Measurements from ENCODE around the gene TMEM179. TPM values are rescaled to one million over a fixed set of nuclear protein-coding genes. Genes with fewer than 3 reads are reported as not detected.
A peak's percentile ranks its signal among the peaks of the same experiment; 100 is the strongest.

TMEM179 gene
- total RNA-seq, 1 donor from 2014 or later, result not detected

DNA sequence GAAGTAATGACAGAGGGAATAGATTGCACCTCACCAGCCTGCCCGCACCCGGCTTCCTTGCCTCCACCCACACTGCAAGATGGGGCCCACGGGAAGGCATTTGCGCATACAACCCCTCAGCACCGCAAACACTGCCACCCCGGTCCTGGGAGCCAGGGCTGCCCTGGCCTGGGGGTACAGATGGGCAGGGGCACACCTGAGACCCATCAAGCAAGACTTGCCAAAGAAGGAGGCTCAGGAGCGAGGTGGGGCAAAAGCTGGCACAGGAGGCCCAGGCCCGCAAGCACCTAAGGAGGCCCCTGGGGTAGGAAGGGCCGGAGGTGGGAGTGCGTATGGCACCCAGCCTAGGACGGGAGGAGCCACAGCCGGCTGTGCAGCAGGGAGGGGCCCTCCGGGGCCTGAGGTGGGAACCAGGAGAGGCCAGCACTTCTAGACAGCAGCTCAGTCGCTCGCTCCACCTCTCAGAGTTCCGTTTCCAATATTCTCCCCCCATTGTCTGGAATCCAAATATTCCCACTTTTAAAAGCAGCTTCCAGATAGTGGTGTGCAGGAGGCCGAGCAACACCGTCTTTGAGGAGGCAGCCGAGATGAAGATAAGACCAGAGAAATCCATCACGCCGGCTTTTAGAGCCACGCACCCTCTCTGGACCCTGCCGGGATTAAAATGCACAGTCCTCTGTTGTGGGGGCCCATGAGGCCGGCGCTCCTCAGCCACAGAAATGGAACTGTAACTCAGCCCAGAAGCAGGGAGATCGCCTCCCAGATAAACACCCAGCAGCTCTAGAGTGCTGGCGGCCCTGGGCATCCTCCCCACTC is 37.2 kb downstream of the TMEM179 start:
- DNase-seq (no peak), ATAC-seq (ENCODE audit: low read depth) (no peak)
- H3K36me3 Mint-ChIP-seq (ENCODE audit: low read depth), result no peaks in the 10 kb centered on the region
- intact Hi-C loops (cut with micrococcal nuclease), result no loop called here
- H3K4me3 Mint-ChIP-seq, result no peak overlapping the region
- H3K9me3 Mint-ChIP-seq, result no peaks in the 10 kb centered on the region
- no peak overlapping the region for H3K27ac Mint-ChIP-seq
- H3K27me3 Mint-ChIP-seq, result peaks cover 28% of the 10 kb centered on the region
- ChIA-PET CTCF (no interaction called here), POLR2A (no interaction called here)
- TF ChIP-seq, protein P1, sequence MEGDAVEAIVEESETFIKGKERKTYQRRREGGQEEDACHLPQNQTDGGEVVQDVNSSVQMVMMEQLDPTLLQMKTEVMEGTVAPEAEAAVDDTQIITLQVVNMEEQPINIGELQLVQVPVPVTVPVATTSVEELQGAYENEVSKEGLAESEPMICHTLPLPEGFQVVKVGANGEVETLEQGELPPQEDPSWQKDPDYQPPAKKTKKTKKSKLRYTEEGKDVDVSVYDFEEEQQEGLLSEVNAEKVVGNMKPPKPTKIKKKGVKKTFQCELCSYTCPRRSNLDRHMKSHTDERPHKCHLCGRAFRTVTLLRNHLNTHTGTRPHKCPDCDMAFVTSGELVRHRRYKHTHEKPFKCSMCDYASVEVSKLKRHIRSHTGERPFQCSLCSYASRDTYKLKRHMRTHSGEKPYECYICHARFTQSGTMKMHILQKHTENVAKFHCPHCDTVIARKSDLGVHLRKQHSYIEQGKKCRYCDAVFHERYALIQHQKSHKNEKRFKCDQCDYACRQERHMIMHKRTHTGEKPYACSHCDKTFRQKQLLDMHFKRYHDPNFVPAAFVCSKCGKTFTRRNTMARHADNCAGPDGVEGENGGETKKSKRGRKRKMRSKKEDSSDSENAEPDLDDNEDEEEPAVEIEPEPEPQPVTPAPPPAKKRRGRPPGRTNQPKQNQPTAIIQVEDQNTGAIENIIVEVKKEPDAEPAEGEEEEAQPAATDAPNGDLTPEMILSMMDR (IDR thresholded peaks at IDR 0.05), result no peak
- H3K4me1 Mint-ChIP-seq, result peaks cover 5% of the 10 kb centered on the region

DNA sequence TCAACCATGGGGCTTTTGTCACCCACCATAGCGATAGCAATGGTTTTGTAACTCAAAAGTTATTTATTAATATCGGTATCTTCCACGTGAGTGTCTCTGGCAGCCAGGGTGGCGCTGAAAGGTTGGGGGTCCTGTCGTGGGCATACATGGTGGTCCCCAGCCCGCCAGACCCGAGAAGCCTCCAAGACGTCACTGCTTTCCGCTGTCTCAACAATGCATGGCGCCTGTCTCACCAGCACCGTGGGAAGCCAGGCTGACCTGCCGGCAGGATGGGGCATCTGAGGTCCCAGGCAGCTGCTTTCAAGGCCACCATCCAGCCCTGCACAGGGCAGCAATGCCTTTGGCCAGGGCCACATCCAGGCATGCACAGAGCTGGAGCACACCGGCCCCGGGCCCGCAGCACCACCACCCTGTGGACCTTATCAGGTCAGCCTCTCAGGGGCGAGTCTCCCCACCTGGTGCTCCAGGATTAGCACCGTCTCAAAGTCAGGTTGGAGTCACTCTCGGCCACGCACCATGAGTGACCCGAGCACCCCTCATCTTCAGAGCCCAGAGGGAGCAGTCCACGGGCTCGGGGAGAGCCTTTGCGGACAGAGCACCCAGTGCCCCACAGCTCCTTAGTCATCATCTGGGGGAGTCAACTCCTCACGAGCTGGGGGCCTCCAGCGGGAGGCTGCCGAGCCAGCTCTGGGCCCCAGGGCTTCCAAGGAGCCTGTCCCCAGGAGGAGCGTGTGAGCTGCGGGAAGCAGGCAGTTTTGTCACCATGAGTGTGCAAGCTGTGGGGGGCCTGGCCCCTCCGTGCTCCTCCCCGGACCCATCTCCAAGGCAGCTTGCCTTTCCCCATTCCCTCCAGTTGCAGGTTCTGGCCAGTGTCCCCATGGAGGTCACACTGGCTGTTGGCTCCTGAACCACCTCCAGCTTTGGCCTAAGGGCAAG is 39.6 kb downstream of the TMEM179 start:
- no peak overlapping the region for H3K27ac Mint-ChIP-seq
- peaks cover 5% of the 10 kb centered on the region for H3K4me1 Mint-ChIP-seq
- H3K9me3 Mint-ChIP-seq, result no peaks in the 10 kb centered on the region
- no peaks in the 10 kb centered on the region for H3K36me3 Mint-ChIP-seq (ENCODE audit: low read depth)
- intact Hi-C loops (cut with micrococcal nuclease), result loop anchor here (1.0 to 5.0 kb wide), 2 partner anchors 487 to 758 kb away; no protein-coding TSS in a partner anchor
- TF ChIP-seq, protein P1 (IDR thresholded peaks at IDR 0.05), result no peak
- H3K27me3 Mint-ChIP-seq, result peaks cover 32% of the 10 kb centered on the region
- ChIA-PET POLR2A (interaction anchor here (0.6 kb wide), 1 partner anchor 558 kb away, joined by 5 read pairs; no protein-coding TSS in a partner anchor), CTCF (interaction anchor here (0.9 to 3.1 kb wide), 5 partner anchors 420 to 489 kb away, joined by 3 to 19 read pairs (median 6); no protein-coding TSS in a partner anchor)
- no peak for ATAC-seq (ENCODE audit: low read depth)
- no peak overlapping the region for H3K4me3 Mint-ChIP-seq
- DNase-seq, result no peak

- H3K36me3 Mint-ChIP-seq (ENCODE audit: low read depth), result no peaks in the 10 kb centered on the region
- H3K4me3 Mint-ChIP-seq, result no peak overlapping the region
- TF ChIP-seq, protein P1 (IDR thresholded peaks at IDR 0.05), result no peak
- ATAC-seq (ENCODE audit: low read depth), result peak; percentile 83
- DNase-seq, result peak; percentile 38
- H3K27ac Mint-ChIP-seq, result no peak overlapping the region
- ChIA-PET POLR2A (interaction anchor here (0.6 kb wide), 1 partner anchor 557 kb away, joined by 5 read pairs; no protein-coding TSS in a partner anchor), CTCF (interaction anchor here (0.7 to 3.1 kb wide), 6 partner anchors 419 to 755 kb away, joined by 3 to 19 read pairs (median 5); no protein-coding TSS in a partner anchor)
- H3K27me3 Mint-ChIP-seq, result peaks cover 29% of the 10 kb centered on the region
- H3K4me1 Mint-ChIP-seq, result peaks cover 5% of the 10 kb centered on the region
- intact Hi-C loops (cut with micrococcal nuclease), result loop anchor here (1.0 to 5.0 kb wide), 2 partner anchors 486 to 757 kb away; no protein-coding TSS in a partner anchor
- no peaks in the 10 kb centered on the region for H3K9me3 Mint-ChIP-seq
Observed at GRCh38 chr14:104563742-104564615, 40.6 kb downstream of the TMEM179 start.

- intact Hi-C loops (cut with micrococcal nuclease), result loop anchor here (5.0 kb wide), 1 partner anchor 756 kb away; no protein-coding TSS in a partner anchor
- Mint-ChIP-seq H3K4me1 (peaks cover 5% of the 10 kb centered on the region), H3K36me3 (ENCODE audit: low read depth) (no peaks in the 10 kb centered on the region), H3K9me3 (no peaks in the 10 kb centered on the region), H3K27ac (no peak overlapping the region), H3K4me3 (no peak overlapping the region), H3K27me3 (peaks cover 29% of the 10 kb centered on the region)
- ChIA-PET CTCF (interaction anchor here (1.1 to 3.1 kb wide), 3 partner anchors 425 to 485 kb away, joined by 3 to 19 read pairs (median 7); no protein-coding TSS in a partner anchor), POLR2A (no interaction called here)
- TF ChIP-seq, protein P1 (IDR thresholded peaks at IDR 0.05), result no peak
- ATAC-seq (ENCODE audit: low read depth) (peak; percentile 42), DNase-seq (no peak)
Observed at GRCh38 chr14:104563191-104563741, 41.3 kb downstream of the TMEM179 start.
